GM12878 (cell line): ENCODE measurements around the gene KLK2. TPM values are rescaled to one million over a fixed set of nuclear protein-coding genes. Genes with fewer than 3 reads are reported as not detected.

Source experiments
- ATF7 ChIP-seq: fragments of 450-650 bp; IDR thresholded peaks from 2 replicates; pipeline ENCODE4 v1.6.1; 2016; ENCODE audit warnings: low read depth, mild to moderate bottlenecking
- CBX3 ChIP-seq: fragments of 200-600 bp; sonication (generic); IDR thresholded peaks from 2 replicates; pipeline ENCODE4 v1.6.1; 2016; ENCODE audit warnings: low read depth, borderline replicate concordance
- CEBPB ChIP-seq, 2 experiments: fragments of 150-350 bp in 1 of 2; IDR thresholded peaks; 2 replicates each; pipeline ENCODE4 v1.6.1; 2012 to 2014; ENCODE audit warnings: low read depth in 2 of 2, low read length in 2 of 2, borderline replicate concordance in 1 of 2, inconsistent platforms in 1 of 2
- CHD4 ChIP-seq: fragments of 200-600 bp; sonication (generic); IDR thresholded peaks from 2 replicates; pipeline ENCODE4 v1.6.1; 2016; ENCODE audit warnings: mild to moderate bottlenecking
- CREM ChIP-seq: IDR thresholded peaks from 2 replicates; pipeline ENCODE4 v1.6.1; 2014; ENCODE audit warnings: antibody characterized with exemption, low read depth
- HDAC2 ChIP-seq: fragments of 200-600 bp; sonication (generic); IDR thresholded peaks from 2 replicates; pipeline ENCODE4 v1.6.1; 2017
- IRF4 ChIP-seq: IDR thresholded peaks from 2 replicates; pipeline ENCODE4 v1.6.1; 2011; ENCODE audit warnings: low read depth, low read length
- NFYA ChIP-seq: IDR thresholded peaks from 2 replicates; pipeline ENCODE4 v1.6.1; 2011; ENCODE audit warnings: low read depth, mild to moderate bottlenecking, low read length, improper control_type of control experiment, borderline replicate concordance
- NFYB ChIP-seq: IDR thresholded peaks from 2 replicates; pipeline ENCODE4 v1.6.1; 2011; ENCODE audit warnings: low read depth, mild to moderate bottlenecking, low read length, improper control_type of control experiment, moderate library complexity; ENCODE audit not compliant: insufficient read depth
- NRF1 ChIP-seq: conservative IDR thresholded peaks from 2 replicates; pipeline ENCODE4 v1.6.1; 2011; ENCODE audit warnings: mild to moderate bottlenecking, low read depth, low read length, improper control_type of control experiment
- POLR2A ChIP-seq: IDR thresholded peaks from 2 replicates; pipeline ENCODE4 v1.6.1; 2011; ENCODE audit warnings: low read depth, mild to moderate bottlenecking, low read length
- POLR2AphosphoS2 ChIP-seq: IDR thresholded peaks from 2 replicates; pipeline ENCODE4 v1.6.1; 2011; ENCODE audit warnings: low read depth, mild to moderate bottlenecking, low read length, improper control_type of control experiment, moderate library complexity
- TAF1 ChIP-seq: IDR thresholded peaks from 2 replicates; pipeline ENCODE4 v1.6.1; 2011; ENCODE audit warnings: mild to moderate bottlenecking, low read depth, low read length, borderline replicate concordance
- TBL1XR1 ChIP-seq: IDR thresholded peaks from 2 replicates; pipeline ENCODE4 v1.6.1; 2012; ENCODE audit warnings: low read depth, low read length, improper control_type of control experiment
- ZBED1 ChIP-seq: IDR thresholded peaks from 2 replicates; pipeline ENCODE4 v1.6.1; 2016; ENCODE audit warnings: borderline replicate concordance
- polyA plus RNA-seq, 11 experiments: library from polyadenylated mRNA; depleted of rRNA in 4 of 11; unstranded in 6 of 11; stranded (reverse) in 5 of 11; fragments of >200 nt; fragmentation: Nextera tagmentation in 4 of 11; fragmentation: Illumina TruSeq in 1 of 11; extraction: Ambion mirVana in 4 of 11; extraction: Trizol in 1 of 11; gene quantifications; 1 replicate in 1 of 11; 2 replicates in 10 of 11; pipeline versions ENCODE4 v1.2.1 to v1.2.3, GENCODE V29; 2011 to 2016; ENCODE audit warnings: inconsistent platforms in 2 of 11, missing spikeins in 2 of 11, low read depth in 1 of 11
- total RNA-seq, 4 experiments: library from RNA; depleted of rRNA in 3 of 4; stranded (reverse); fragments of >200 nt in 3 of 4; fragmentation: Illumina TruSeq in 1 of 4; extraction: Trizol in 1 of 4; gene quantifications; 2 replicates each; pipeline versions ENCODE4 v1.2.1 to v1.2.3, GENCODE V29; 2013 to 2021
- TF ChIP-seq, protein P1 (sequence below): fragments of 450-650 bp; formaldehyde crosslinking; IDR thresholded peaks from 2 replicates; pipeline ENCODE4 v1.4.0; 2020; ENCODE audit warnings: mild to moderate bottlenecking, moderate library complexity
- TF ChIP-seq, protein P2 (sequence below): fragments of 450-650 bp; IDR thresholded peaks from 2 replicates; pipeline ENCODE4 v1.6.1; 2017; ENCODE audit warnings: low read depth, mild to moderate bottlenecking, moderate library complexity
- TF ChIP-seq, protein P3 (sequence below): IDR thresholded peaks from 2 replicates; pipeline ENCODE4 v1.6.1; 2011; ENCODE audit warnings: borderline replicate concordance, low read depth, mild to moderate bottlenecking, moderate library complexity, mixed read lengths, low read length; ENCODE audit not compliant: insufficient read depth; ENCODE audit errors: extremely low read length
- TF ChIP-seq, protein P4 (sequence below): fragments of 450-650 bp; IDR thresholded peaks from 2 replicates; pipeline ENCODE4 v1.6.1; 2018; ENCODE audit warnings: mild to moderate bottlenecking, low read depth, moderate library complexity; ENCODE audit not compliant: partially characterized antibody
- TF ChIP-seq, protein P5 (sequence below): fragments of 150-350 bp; IDR thresholded peaks from 2 replicates; pipeline ENCODE4 v1.6.1; 2014; ENCODE audit warnings: mild to moderate bottlenecking, low read depth, low read length

Gene KLK2
- total and polyA plus RNA-seq, 10 of the 15 experiments (the other 5 are each of a cell fraction or from before 2014, with no cell fraction given): 0.19 to 3.1 (median 1.2) TPM

DNA sequence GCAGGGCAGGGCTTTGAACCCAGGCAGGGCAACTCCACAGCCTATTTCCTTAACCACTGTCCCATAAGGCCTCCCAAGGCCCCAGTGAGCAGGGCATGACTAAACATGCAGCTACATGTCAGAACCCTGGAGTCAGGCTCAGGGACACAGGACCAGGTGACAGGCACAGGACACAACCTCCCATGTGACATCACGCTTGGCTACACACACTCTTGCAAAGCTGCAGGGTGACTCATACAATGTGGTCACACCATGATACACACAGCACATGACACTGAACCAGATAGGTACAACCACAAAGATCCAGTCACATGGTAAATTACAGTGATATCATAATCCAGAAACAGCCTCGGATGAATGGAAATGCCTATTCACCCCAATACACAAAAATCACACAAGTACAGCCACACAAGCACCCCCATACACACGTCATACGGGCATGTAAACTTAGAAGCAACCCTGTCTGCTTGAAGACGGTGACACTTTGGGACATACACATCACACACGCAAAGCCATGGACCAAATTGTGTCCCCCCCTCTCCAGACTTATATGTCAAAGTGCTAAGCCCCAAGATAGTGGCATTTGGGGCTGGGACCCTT lies 23.5 kb downstream of the KLK2 start (continued):
- TF ChIP-seq, protein P1, sequence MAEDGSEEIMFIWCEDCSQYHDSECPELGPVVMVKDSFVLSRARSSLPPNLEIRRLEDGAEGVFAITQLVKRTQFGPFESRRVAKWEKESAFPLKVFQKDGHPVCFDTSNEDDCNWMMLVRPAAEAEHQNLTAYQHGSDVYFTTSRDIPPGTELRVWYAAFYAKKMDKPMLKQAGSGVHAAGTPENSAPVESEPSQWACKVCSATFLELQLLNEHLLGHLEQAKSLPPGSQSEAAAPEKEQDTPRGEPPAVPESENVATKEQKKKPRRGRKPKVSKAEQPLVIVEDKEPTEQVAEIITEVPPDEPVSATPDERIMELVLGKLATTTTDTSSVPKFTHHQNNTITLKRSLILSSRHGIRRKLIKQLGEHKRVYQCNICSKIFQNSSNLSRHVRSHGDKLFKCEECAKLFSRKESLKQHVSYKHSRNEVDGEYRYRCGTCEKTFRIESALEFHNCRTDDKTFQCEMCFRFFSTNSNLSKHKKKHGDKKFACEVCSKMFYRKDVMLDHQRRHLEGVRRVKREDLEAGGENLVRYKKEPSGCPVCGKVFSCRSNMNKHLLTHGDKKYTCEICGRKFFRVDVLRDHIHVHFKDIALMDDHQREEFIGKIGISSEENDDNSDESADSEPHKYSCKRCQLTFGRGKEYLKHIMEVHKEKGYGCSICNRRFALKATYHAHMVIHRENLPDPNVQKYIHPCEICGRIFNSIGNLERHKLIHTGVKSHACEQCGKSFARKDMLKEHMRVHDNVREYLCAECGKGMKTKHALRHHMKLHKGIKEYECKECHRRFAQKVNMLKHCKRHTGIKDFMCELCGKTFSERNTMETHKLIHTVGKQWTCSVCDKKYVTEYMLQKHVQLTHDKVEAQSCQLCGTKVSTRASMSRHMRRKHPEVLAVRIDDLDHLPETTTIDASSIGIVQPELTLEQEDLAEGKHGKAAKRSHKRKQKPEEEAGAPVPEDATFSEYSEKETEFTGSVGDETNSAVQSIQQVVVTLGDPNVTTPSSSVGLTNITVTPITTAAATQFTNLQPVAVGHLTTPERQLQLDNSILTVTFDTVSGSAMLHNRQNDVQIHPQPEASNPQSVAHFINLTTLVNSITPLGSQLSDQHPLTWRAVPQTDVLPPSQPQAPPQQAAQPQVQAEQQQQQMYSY (CRISPR knock-in tag): no peak
- TF ChIP-seq NFYA: no peak
- TF ChIP-seq IRF4: peak; percentile 47; the same call in 1 of the 2 replicates
- TF ChIP-seq CEBPB (IDR thresholded peaks at IDR 0.05; ENCODE audit: borderline replicate concordance in 1 of 2, low read depth in 2 of 2, low read length in 2 of 2): 0 out of 4 replicates have a peak, but pooled peaks of 1 of the 2 experiments have one; percentile 46
- peak; percentile 76; the same call in 1 of the 2 replicates for TF ChIP-seq TBL1XR1
- peak; percentile 89 for TF ChIP-seq ZBED1
- TF ChIP-seq CREM: peak; percentile 94; the same call in 1 of the 2 replicates
- TF ChIP-seq CBX3: no peak
- TF ChIP-seq POLR2A: peak; percentile 51
- TF ChIP-seq, protein P2, sequence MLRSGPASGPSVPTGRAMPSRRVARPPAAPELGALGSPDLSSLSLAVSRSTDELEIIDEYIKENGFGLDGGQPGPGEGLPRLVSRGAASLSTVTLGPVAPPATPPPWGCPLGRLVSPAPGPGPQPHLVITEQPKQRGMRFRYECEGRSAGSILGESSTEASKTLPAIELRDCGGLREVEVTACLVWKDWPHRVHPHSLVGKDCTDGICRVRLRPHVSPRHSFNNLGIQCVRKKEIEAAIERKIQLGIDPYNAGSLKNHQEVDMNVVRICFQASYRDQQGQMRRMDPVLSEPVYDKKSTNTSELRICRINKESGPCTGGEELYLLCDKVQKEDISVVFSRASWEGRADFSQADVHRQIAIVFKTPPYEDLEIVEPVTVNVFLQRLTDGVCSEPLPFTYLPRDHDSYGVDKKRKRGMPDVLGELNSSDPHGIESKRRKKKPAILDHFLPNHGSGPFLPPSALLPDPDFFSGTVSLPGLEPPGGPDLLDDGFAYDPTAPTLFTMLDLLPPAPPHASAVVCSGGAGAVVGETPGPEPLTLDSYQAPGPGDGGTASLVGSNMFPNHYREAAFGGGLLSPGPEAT: peak; percentile 95
- peak; percentile 99 for TF ChIP-seq ATF7
- TF ChIP-seq HDAC2: no peak
- TF ChIP-seq, protein P3, sequence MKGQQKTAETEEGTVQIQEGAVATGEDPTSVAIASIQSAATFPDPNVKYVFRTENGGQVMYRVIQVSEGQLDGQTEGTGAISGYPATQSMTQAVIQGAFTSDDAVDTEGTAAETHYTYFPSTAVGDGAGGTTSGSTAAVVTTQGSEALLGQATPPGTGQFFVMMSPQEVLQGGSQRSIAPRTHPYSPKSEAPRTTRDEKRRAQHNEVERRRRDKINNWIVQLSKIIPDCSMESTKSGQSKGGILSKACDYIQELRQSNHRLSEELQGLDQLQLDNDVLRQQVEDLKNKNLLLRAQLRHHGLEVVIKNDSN: peak; percentile 86
- TF ChIP-seq NRF1: no peak
- TF ChIP-seq, protein P4, sequence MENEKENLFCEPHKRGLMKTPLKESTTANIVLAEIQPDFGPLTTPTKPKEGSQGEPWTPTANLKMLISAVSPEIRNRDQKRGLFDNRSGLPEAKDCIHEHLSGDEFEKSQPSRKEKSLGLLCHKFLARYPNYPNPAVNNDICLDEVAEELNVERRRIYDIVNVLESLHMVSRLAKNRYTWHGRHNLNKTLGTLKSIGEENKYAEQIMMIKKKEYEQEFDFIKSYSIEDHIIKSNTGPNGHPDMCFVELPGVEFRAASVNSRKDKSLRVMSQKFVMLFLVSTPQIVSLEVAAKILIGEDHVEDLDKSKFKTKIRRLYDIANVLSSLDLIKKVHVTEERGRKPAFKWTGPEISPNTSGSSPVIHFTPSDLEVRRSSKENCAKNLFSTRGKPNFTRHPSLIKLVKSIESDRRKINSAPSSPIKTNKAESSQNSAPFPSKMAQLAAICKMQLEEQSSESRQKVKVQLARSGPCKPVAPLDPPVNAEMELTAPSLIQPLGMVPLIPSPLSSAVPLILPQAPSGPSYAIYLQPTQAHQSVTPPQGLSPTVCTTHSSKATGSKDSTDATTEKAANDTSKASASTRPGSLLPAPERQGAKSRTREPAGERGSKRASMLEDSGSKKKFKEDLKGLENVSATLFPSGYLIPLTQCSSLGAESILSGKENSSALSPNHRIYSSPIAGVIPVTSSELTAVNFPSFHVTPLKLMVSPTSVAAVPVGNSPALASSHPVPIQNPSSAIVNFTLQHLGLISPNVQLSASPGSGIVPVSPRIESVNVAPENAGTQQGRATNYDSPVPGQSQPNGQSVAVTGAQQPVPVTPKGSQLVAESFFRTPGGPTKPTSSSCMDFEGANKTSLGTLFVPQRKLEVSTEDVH: no peak
- TF ChIP-seq NFYB: no peak
- TF ChIP-seq, protein P5, sequence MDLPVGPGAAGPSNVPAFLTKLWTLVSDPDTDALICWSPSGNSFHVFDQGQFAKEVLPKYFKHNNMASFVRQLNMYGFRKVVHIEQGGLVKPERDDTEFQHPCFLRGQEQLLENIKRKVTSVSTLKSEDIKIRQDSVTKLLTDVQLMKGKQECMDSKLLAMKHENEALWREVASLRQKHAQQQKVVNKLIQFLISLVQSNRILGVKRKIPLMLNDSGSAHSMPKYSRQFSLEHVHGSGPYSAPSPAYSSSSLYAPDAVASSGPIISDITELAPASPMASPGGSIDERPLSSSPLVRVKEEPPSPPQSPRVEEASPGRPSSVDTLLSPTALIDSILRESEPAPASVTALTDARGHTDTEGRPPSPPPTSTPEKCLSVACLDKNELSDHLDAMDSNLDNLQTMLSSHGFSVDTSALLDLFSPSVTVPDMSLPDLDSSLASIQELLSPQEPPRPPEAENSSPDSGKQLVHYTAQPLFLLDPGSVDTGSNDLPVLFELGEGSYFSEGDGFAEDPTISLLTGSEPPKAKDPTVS: no peak
- TF ChIP-seq TAF1: no peak
- no peak for TF ChIP-seq POLR2AphosphoS2
- TF ChIP-seq CHD4: no peak
